Measurements from ENCODE around the gene CDH24.

Gene CDH24

GRCh38 chr14:23093104-23093503, 35.8 kb upstream of the CDH24 start:
- peak overlapping the region; percentile 88 for H3K4me3 ChIP-seq (ENCODE audit: low read depth, low read length)
- no peak for DNase-seq (ENCODE audit: low read depth)
- TF ChIP-seq MYC (IDR thresholded peaks at IDR 0.05; ENCODE audit: low read depth, low read length) (no peak), MAX (IDR thresholded peaks at IDR 0.05; ENCODE audit: low read depth, low read length) (no peak), CTCF (IDR thresholded peaks at IDR 0.05; ENCODE audit: low read depth, low read length) (no peak), POLR2A (IDR thresholded peaks at IDR 0.05; ENCODE audit: extremely low read depth, insufficient read length) (no peak)

GRCh38 chr14:23091294-23092225, 34.2 kb upstream of the CDH24 start:
- no peak for DNase-seq (ENCODE audit: low read depth)
- TF ChIP-seq MAX (IDR thresholded peaks at IDR 0.05; ENCODE audit: low read depth, low read length) = no peak
- TF ChIP-seq CTCF (IDR thresholded peaks at IDR 0.05; ENCODE audit: low read depth, low read length) = no peak
- TF ChIP-seq MYC (IDR thresholded peaks at IDR 0.05; ENCODE audit: low read depth, low read length) = no peak
- TF ChIP-seq POLR2A (IDR thresholded peaks at IDR 0.05; ENCODE audit: extremely low read depth, insufficient read length) = no peak
- no peak overlapping the region for H3K4me3 ChIP-seq (ENCODE audit: low read depth, low read length)

- H3K4me3 ChIP-seq (ENCODE audit: low read depth, low read length) = no peak overlapping the region
- no peak for DNase-seq (ENCODE audit: low read depth)
- TF ChIP-seq MYC (IDR thresholded peaks at IDR 0.05; ENCODE audit: low read depth, low read length) = no peak
- no peak for TF ChIP-seq CTCF (IDR thresholded peaks at IDR 0.05; ENCODE audit: low read depth, low read length)
- no peak for TF ChIP-seq POLR2A (IDR thresholded peaks at IDR 0.05; ENCODE audit: extremely low read depth, insufficient read length)
- TF ChIP-seq MAX (IDR thresholded peaks at IDR 0.05; ENCODE audit: low read depth, low read length) = no peak
These were observed 32.9 kb upstream of the CDH24 start for GRCh38 chr14:23090254-23090636.

- TF ChIP-seq CTCF (IDR thresholded peaks at IDR 0.05; ENCODE audit: low read depth, low read length) (no peak), MAX (IDR thresholded peaks at IDR 0.05; ENCODE audit: low read depth, low read length) (no peak), POLR2A (IDR thresholded peaks at IDR 0.05; ENCODE audit: extremely low read depth, insufficient read length) (no peak), MYC (IDR thresholded peaks at IDR 0.05; ENCODE audit: low read depth, low read length) (no peak)
- DNase-seq (ENCODE audit: low read depth) = no peak
- H3K4me3 ChIP-seq (ENCODE audit: low read depth, low read length) = no peak overlapping the region
These were observed 32.4 kb upstream of the CDH24 start for GRCh38 chr14:23089498-23090253.

- no peak for DNase-seq (ENCODE audit: low read depth)
- TF ChIP-seq POLR2A (IDR thresholded peaks at IDR 0.05; ENCODE audit: extremely low read depth, insufficient read length) = no peak
- TF ChIP-seq MAX (IDR thresholded peaks at IDR 0.05; ENCODE audit: low read depth, low read length) = no peak
- TF ChIP-seq CTCF (IDR thresholded peaks at IDR 0.05; ENCODE audit: low read depth, low read length) = no peak
- TF ChIP-seq MYC (IDR thresholded peaks at IDR 0.05; ENCODE audit: low read depth, low read length) = no peak
- H3K4me3 ChIP-seq (ENCODE audit: low read depth, low read length) = no peak overlapping the region
These were observed 29.2 kb upstream of the CDH24 start for GRCh38 chr14:23086565-23086964.
